Activated CD4-positive, CD25-positive, alpha-beta regulatory T cell treated with anti-CD3 and anti-CD28 coated beads, Interleukin-2, amount 50 U/mL, for 72 hours (primary cell): ENCODE results near the gene SULT4A1.
"Not testable (repeated sequence)": the region's sequence is repeated elsewhere in the genome, so short reads cannot be mapped to it uniquely, and the experiment has no call there.

Source experiments
- DNase-seq: peaks from one replicate; pipeline ENCODE4 v3.0.0; 2021

The SULT4A1 gene

DNA sequence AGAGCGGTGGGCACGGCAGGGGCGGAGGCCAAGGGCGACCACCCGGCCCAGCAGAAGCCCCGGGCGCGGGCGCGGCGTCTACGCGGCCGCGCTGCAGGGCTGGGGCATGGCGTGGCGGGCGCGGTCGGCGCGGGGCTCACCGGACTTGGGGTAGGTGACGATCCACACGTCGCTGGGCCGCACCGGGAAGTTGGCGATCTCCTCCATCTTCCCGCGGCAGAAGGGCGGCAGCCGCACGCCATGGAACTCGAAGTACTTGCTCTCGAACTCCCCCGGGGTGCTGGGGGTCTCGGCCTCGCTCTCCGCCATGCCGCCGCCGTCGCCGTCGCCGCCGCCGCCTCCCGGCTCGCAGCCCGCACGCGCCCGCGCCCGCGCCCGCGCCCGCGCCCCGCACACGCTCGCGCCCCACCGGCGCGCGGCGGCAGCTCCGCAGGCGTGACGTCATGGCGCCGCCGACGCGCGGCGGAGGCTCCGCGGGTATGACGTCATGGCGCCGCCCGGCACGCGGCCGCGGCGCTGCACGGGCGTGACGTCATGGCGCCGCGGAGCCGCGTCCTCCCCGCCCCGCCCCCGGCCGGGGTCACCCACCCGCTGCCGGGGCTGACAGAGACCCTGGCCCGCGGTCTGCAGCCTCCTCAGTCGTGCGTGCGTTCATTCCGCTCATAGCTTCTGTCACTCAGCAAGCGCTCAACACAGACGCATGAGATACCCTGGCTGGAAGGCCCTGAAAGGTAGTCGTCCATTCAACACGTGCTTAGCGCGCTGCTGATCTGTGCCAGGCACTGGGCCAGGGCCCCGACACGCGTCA is at the start of gene SULT4A1:
Gene SULT4A1, minus strand, starts transcription at position 440 of the 808 bp plus-strand sequence. Its CDS starts 131 bp downstream, at position 309.
- DNase-seq: no peak

GRCh38 chr22:43911351-43911750 is 49.0 kb upstream of the SULT4A1 start:
- DNase-seq: no peak

DNA sequence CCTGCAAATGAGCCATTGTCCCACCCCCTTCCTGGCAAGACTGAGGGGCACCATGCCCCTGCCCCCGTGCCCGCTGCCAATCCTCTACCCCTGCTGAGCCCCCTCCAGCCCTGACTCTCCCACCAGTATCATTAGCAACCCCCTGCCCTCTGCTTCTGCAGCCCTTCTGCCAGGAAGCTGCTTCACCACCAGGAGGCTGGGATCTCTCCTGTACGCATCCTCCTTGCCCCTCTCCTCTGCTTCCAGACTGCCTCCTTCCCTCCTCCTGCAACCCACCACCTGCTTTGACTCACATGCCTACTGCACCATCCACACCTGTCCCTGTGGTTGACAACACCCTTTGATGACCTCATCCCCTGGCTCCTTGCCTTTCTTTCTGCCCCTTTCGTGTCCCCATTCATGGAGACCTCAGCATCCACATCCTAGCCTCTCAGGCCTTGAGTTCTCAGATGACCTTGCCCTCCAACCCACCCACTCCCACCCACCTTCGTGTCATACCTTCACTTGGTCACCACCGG is 47.9 kb upstream of the SULT4A1 start:
- DNase-seq: no peak

DNA sequence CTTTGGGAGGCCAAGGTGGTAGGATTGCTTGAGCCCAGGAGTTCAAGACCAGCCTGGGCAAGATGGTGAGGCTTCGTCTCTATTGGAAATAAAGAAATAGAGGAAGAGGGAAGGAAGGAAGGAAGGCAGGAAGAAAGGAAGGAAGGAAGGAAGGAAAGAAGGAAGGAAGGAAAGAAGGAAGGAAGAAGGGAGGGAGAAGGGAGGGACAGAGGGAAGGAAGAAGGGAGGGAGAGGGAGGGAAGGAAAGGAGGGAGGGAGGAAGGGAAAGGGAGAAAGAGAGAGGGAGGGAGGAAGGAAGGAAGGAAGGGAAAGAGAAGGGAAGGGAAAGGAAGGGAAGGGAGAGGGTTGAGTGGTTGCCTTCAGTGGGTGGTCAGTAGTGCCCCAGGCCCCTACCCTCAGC is 47.4 kb upstream of the SULT4A1 start:
- DNase-seq: no peak

DNA sequence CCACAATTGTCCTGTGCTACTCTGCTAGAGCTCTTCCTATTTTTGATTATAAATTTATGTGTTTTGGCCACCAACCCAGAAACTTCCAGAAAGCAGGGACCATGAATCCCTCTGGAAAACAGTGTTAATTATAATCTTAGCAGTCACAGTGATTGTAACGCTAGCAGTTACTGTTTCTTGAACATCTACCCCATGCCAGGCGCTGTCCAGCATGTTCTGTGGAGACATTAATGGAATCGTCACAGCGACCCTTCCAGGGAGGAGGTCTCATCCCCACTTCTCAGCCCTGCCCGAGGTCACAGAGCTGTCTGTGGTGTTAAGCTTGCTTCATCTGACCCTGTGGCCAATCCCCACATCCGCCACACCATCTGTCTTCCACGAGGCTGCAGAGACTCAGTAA is 43.4 kb upstream of the SULT4A1 start:
- DNase-seq: no peak

DNA sequence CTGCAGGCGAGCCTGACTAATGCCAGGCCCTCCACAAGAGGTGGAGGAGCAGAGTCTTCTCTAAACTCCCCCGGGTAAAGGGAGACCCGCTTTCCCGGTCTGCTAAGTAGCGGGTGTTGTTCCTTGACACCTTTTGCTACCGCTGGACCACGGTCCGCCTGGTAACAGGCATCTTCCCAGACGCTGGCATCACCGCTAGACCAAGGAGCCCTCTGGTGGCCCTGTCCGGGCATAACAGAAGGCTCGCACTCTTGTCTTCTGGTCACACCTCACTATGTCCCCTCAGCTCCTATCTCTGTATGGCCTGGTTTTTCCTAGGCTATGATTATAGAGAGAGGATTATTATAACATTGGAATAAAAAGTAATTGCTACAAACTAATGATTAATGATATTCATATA is 42.1 kb upstream of the SULT4A1 start:
- DNase-seq: not testable (repeated sequence)

DNA sequence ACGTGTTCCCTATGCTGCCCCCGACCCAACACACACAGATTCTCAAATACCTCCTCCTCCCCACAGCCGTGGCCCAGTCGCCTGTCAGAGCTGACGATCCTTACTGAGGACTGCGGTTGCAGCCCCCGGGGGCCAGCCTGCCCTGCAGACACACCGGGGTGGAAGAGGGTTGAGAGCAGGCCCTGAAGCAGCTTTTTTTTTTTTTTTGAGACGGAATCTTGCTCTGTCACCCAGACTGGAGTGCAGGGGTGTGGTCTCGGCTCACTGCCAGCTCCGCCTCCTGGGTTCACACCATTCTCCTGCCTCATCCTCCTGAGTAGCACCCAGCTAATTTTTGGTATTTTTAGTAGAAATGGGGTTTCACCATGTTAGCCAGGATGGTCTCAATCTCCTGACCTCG is 40.7 kb upstream of the SULT4A1 start:
- not testable (repeated sequence) for DNase-seq

- no peak for DNase-seq
Measured at GRCh38 chr22:43901976-43902643, 39.8 kb upstream of the SULT4A1 start.

DNA sequence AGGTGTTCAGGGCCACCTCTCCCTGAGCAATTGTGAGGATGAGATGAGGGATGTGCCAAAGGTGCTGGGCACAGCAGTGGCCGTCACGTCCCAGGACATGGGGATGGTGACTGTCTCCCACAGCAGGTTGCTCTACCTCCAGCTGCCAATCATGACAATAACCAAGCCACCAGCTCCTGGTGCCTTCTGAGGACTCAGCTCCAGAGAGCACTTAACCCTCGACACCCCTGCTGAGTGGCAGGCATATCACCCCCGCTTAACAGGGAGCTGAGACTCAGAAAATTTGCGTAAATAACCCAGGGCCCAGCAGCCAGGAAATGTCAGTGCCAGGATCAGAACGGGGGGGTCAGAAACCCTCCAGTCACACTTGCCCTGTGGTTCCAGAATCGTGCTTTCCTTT is 37.9 kb upstream of the SULT4A1 start:
- no peak for DNase-seq

DNA sequence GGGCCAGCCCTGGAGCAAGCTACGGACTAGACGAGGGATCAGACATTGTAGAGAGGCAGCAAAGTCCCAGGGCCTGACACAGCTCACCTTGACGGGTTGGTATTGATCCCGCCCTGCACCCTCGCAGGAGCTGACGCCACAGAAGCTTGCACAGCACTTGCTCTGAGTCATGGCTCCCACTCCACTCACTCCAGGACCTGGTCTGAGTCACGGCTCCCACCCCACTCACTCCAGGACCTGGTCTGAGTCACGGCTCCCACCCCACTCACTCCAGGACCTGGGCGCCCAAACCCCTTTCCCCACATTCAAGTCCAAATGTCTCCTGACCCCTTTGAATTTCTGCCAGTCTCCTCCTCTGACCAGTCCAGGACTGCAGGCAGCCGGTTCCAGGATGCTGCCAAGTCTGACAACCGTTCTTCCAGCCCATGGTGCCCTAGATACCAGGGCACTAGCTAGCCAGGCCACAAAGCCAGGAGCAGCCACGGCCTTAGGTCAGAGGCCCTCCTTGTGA is 35.5 kb upstream of the SULT4A1 start:
- no peak for DNase-seq

DNA sequence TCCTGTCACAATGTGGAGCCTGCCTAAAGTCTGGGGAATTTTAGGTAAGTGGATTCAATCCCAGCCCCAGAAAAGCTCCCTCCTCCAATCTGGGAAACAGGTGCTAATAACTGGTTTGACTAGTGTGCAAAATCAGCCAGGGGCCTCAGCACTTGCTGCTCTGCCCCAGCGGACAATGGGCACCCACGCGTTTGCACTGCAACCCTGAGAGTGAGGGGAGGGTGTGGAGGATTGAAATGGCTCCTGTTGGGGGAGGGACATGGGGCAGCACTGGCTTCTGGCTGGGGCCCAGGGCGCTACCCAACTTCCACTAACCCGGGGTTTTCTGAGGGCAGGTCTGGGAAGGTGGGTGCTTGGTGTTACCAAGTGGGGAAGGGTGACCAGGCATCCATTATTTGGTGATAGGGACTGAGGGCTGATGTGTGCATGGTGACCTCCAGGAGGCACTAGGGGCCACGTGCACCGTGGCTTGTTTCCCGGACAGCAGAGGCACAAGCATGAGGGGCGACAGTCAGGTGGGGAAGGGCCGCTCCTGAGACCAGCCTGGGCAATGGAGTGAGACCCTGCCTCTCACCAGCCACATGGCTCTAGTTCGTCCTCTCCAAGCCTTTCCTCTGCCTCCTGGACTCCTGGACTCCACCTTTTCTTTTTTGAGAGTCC is 33.8 kb upstream of the SULT4A1 start:
- DNase-seq: no peak

GRCh38 chr22:43894122-43894521 is 31.8 kb upstream of the SULT4A1 start:
- no peak for DNase-seq

- DNase-seq: no peak
Measured at GRCh38 chr22:43893266-43893665, 31.0 kb upstream of the SULT4A1 start.

GRCh38 chr22:43892183-43892894 is 30.0 kb upstream of the SULT4A1 start:
- no peak for DNase-seq

DNA sequence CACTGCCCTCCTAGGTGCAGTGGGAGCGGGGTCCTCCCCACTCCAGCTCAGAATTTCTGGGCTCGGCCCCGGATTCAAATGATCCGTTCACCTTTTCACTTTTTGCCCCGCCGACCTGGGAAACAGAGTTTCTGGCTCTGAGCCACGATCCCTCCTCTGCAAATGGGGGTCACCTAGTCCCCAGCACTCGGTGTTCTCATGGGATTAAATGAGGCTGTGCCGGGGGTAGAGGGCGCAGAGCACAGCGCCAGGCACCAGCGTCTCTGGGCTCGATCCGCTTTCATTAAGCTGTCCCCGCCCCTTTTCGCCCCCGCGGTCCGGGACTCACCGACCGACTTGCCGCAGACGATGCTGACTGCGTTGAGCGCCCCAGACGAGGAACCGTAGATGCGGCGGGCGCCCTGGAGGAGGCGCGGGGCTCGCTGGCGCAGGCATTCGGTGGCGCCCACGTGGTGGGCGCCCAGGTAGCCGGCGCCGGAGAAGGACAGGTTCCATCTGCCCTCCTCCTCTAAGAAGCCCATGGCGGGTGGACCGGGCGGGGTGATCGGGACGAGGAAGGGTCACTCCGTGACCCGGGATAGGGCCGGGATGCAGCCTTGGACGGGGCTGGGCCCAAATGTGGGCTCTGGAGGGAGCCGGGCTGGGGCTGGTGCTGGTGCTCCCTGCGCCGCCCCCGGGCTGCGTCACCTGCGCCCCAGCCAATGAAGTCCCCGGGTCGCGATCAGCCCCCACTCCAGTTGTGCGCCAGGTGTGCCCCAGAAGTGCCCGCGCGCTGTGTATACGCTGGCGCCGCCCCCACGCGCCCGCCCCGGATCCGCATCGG is 29.3 kb upstream of the SULT4A1 start, which contains the start of gene PNPLA5:
Gene PNPLA5, minus strand, starts transcription at position 654 of the 823 bp plus-strand sequence. Its CDS starts 133 bp downstream, at position 521.
- DNase-seq: no peak

DNA sequence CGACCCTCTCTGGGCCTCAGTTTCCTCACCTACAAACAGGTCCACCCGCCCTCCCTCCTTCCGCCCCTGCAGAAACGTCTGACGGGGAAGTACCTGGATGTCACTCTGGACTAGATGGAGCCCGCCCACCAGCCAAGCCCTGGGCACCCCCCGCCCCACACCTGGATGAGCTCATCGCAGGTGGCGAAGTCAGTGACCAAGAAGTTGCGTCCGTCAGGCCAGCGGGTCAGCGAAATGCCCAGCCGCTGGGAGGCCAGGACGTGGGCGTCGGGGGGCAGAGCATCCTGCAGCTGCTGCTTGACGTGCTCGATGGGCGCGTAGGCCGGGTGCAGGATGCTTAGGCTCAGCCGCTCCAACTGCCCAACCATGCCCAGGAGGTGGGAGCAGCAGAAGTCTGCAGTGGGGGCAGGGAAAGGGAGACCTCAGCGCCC is 28.6 kb upstream of the SULT4A1 start:
- no peak for DNase-seq

DNA sequence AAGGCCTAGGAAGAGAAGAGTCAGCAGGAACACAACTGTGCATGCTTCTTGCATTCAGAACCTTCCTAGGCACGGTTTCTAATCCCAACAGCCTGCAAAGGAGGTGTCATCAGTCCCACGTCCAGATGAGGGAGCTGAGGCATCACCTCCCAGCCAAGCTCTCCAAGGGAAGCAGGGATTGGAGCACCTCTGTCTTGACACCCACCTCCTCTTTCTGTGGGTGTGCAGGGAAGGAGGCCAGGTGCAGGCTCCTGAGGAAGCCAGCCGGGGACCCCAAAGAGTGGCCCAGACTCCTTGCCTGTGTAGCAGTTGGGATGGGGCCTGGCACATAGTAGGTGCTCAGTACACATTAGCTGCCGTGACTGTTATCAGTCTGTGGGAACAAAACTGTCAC is 27.5 kb upstream of the SULT4A1 start:
- DNase-seq: no peak

- DNase-seq: no peak
Measured at GRCh38 chr22:43889201-43889859, 27.0 kb upstream of the SULT4A1 start.

GRCh38 chr22:43888740-43889139 is 26.4 kb upstream of the SULT4A1 start:
- DNase-seq: no peak

- no peak for DNase-seq
Measured at GRCh38 chr22:43887391-43887790, 25.1 kb upstream of the SULT4A1 start.

DNA sequence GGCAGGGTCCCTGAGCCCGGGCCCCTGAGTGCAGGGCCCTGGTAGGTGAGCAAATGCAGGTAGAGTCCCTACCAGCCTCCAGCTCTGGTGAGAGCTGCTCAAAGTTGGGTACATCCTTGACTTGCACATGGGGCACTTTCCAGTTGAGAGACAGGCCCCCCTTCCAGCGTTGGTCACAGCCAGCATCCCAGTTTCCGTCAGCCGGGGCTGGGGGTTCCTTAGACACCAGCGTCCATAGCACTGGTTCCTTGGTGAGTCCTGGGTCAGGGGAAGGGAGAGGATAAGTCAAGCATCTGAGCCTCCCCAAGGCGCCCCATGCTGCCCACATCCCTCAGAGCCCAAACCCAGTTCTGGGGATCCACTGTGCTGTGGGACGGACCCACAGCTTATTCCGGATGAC is 23.9 kb upstream of the SULT4A1 start:
- DNase-seq: no peak
